ENCODE data around the gene ANKRD17.

The ANKRD17 gene

GRCh38 chr4:73064536-73064935 lies 194.1 kb downstream of the ANKRD17 start:
- no peaks in the 10 kb centered on the region for H3K36me3 ChIP-seq (ENCODE audit: control insufficient read depth, insufficient read depth, low read length)
- no peak overlapping the region for H3K56ac ChIP-seq (ENCODE audit: low read length)

GRCh38 chr4:73055241-73055897 lies 203.2 kb downstream of the ANKRD17 start:
- Histone ChIP-seq H3K27ac (ENCODE audit: low read depth, low read length) (no peak overlapping the region), H3K9ac (ENCODE audit: low read length) (no peak overlapping the region), H3K18ac (ENCODE audit: low read length) (no peak overlapping the region), H4K8ac (ENCODE audit: low read depth, low read length) (no peak overlapping the region), H3K4me1 (ENCODE audit: control insufficient read depth, low read depth, low read length) (no peaks in the 10 kb centered on the region), H2BK15ac (replicated peaks; ENCODE audit: low read depth) (no peak overlapping the region), H2AK5ac (ENCODE audit: low read length) (no peak overlapping the region), H2BK120ac (ENCODE audit: low read depth, low read length) (no peak overlapping the region), H4K5ac (ENCODE audit: low read length) (no peak overlapping the region), H3K79me2 (ENCODE audit: control insufficient read depth, insufficient read depth, low read length) (no peaks in the 10 kb centered on the region), H2BK5ac (ENCODE audit: low read length) (no peak overlapping the region), H3K79me1 (ENCODE audit: low read length) (no peaks in the 10 kb centered on the region), H3K56ac (ENCODE audit: low read length) (no peak overlapping the region), H3K4me3 (ENCODE audit: low read length) (no peak overlapping the region), H3K4ac (ENCODE audit: low read depth, low read length) (no peak overlapping the region), H3K23ac (ENCODE audit: low read length) (no peak overlapping the region), H3K36me3 (ENCODE audit: control insufficient read depth, insufficient read depth, low read length) (no peaks in the 10 kb centered on the region), H3K4me2 (ENCODE audit: low read length) (no peak overlapping the region), H3K27me3 (ENCODE audit: insufficient read depth, low read length, poor library complexity) (no peaks in the 10 kb centered on the region)
- DNase-seq = no peak
- no CpG with 5 or more reads among the region's 2 CpGs for WGBS (ENCODE audit: extremely low coverage, insufficient coverage, low lambda C conversion rate)

More at GRCh38 chr4:73064536-73064935, 194.1 kb downstream of the ANKRD17 start:
- H3K27me3 ChIP-seq (ENCODE audit: insufficient read depth, low read length, poor library complexity) = no peaks in the 10 kb centered on the region
- no peak for DNase-seq
- H2BK120ac ChIP-seq (ENCODE audit: low read depth, low read length) = no peak overlapping the region
- H3K23ac ChIP-seq (ENCODE audit: low read length) = no peak overlapping the region
- H3K9ac ChIP-seq (ENCODE audit: low read length) = no peak overlapping the region
- no peaks in the 10 kb centered on the region for H3K4me1 ChIP-seq (ENCODE audit: control insufficient read depth, low read depth, low read length)
- no peak overlapping the region for H3K4me2 ChIP-seq (ENCODE audit: low read length)
- no CpG with 5 or more reads among the region's 4 CpGs for WGBS (ENCODE audit: extremely low coverage, insufficient coverage, low lambda C conversion rate)
- no peak overlapping the region for H3K18ac ChIP-seq (ENCODE audit: low read length)
- H4K8ac ChIP-seq (ENCODE audit: low read depth, low read length) = no peak overlapping the region
- H3K4me3 ChIP-seq (ENCODE audit: low read length) = no peak overlapping the region
- no peak overlapping the region for H2AK5ac ChIP-seq (ENCODE audit: low read length)
- no peaks in the 10 kb centered on the region for H3K79me2 ChIP-seq (ENCODE audit: control insufficient read depth, insufficient read depth, low read length)
- H3K4ac ChIP-seq (ENCODE audit: low read depth, low read length) = no peak overlapping the region
- no peak overlapping the region for H2BK5ac ChIP-seq (ENCODE audit: low read length)
- no peaks in the 10 kb centered on the region for H3K79me1 ChIP-seq (ENCODE audit: low read length)
- no peak overlapping the region for H2BK15ac ChIP-seq (replicated peaks; ENCODE audit: low read depth)
- no peak overlapping the region for H3K27ac ChIP-seq (ENCODE audit: low read depth, low read length)
- no peak overlapping the region for H4K5ac ChIP-seq (ENCODE audit: low read length)

GRCh38 chr4:73053974-73054480 lies 204.6 kb downstream of the ANKRD17 start:
- no peak for DNase-seq
- H3K27ac ChIP-seq (ENCODE audit: low read depth, low read length) = no peak overlapping the region
- no peak overlapping the region for H2BK5ac ChIP-seq (ENCODE audit: low read length)
- no peak overlapping the region for H3K23ac ChIP-seq (ENCODE audit: low read length)
- H2BK120ac ChIP-seq (ENCODE audit: low read depth, low read length) = no peak overlapping the region
- no peaks in the 10 kb centered on the region for H3K27me3 ChIP-seq (ENCODE audit: insufficient read depth, low read length, poor library complexity)
- WGBS (ENCODE audit: extremely low coverage, insufficient coverage, low lambda C conversion rate) = no CpG with 5 or more reads among the region's 2 CpGs
- no peak overlapping the region for H3K4ac ChIP-seq (ENCODE audit: low read depth, low read length)
- H3K4me1 ChIP-seq (ENCODE audit: control insufficient read depth, low read depth, low read length) = no peaks in the 10 kb centered on the region
- no peak overlapping the region for H3K18ac ChIP-seq (ENCODE audit: low read length)
- H3K4me2 ChIP-seq (ENCODE audit: low read length) = no peak overlapping the region
- no peak overlapping the region for H3K9ac ChIP-seq (ENCODE audit: low read length)
- no peak overlapping the region for H2BK15ac ChIP-seq (replicated peaks; ENCODE audit: low read depth)
- no peaks in the 10 kb centered on the region for H3K79me2 ChIP-seq (ENCODE audit: control insufficient read depth, insufficient read depth, low read length)
- no peaks in the 10 kb centered on the region for H3K36me3 ChIP-seq (ENCODE audit: control insufficient read depth, insufficient read depth, low read length)
- no peak overlapping the region for H2AK5ac ChIP-seq (ENCODE audit: low read length)
- no peaks in the 10 kb centered on the region for H3K79me1 ChIP-seq (ENCODE audit: low read length)
- H4K8ac ChIP-seq (ENCODE audit: low read depth, low read length) = no peak overlapping the region
- H4K5ac ChIP-seq (ENCODE audit: low read length) = no peak overlapping the region
- H3K4me3 ChIP-seq (ENCODE audit: low read length) = no peak overlapping the region
- peak overlapping the region; percentile 17 for H3K56ac ChIP-seq (ENCODE audit: low read length)

GRCh38 chr4:73053076-73053475 lies 205.5 kb downstream of the ANKRD17 start:
- no peak overlapping the region for H3K4me2 ChIP-seq (ENCODE audit: low read length)
- no peaks in the 10 kb centered on the region for H3K79me1 ChIP-seq (ENCODE audit: low read length)
- H3K27me3 ChIP-seq (ENCODE audit: insufficient read depth, low read length, poor library complexity) = no peaks in the 10 kb centered on the region
- H2BK120ac ChIP-seq (ENCODE audit: low read depth, low read length) = no peak overlapping the region
- no peak overlapping the region for H2BK15ac ChIP-seq (replicated peaks; ENCODE audit: low read depth)
- no peak overlapping the region for H2AK5ac ChIP-seq (ENCODE audit: low read length)
- no peak for DNase-seq
- H3K23ac ChIP-seq (ENCODE audit: low read length) = no peak overlapping the region
- no peaks in the 10 kb centered on the region for H3K79me2 ChIP-seq (ENCODE audit: control insufficient read depth, insufficient read depth, low read length)
- H3K27ac ChIP-seq (ENCODE audit: low read depth, low read length) = no peak overlapping the region
- H4K5ac ChIP-seq (ENCODE audit: low read length) = no peak overlapping the region
- no CpG with 5 or more reads among the region's 5 CpGs for WGBS (ENCODE audit: extremely low coverage, insufficient coverage, low lambda C conversion rate)
- no peak overlapping the region for H3K4ac ChIP-seq (ENCODE audit: low read depth, low read length)
- no peak overlapping the region for H3K56ac ChIP-seq (ENCODE audit: low read length)
- no peaks in the 10 kb centered on the region for H3K4me1 ChIP-seq (ENCODE audit: control insufficient read depth, low read depth, low read length)
- H3K18ac ChIP-seq (ENCODE audit: low read length) = no peak overlapping the region
- H3K36me3 ChIP-seq (ENCODE audit: control insufficient read depth, insufficient read depth, low read length) = no peaks in the 10 kb centered on the region
- H2BK5ac ChIP-seq (ENCODE audit: low read length) = no peak overlapping the region
- no peak overlapping the region for H3K4me3 ChIP-seq (ENCODE audit: low read length)
- no peak overlapping the region for H3K9ac ChIP-seq (ENCODE audit: low read length)
- no peak overlapping the region for H4K8ac ChIP-seq (ENCODE audit: low read depth, low read length)

GRCh38 chr4:73051625-73052024 lies 207.0 kb downstream of the ANKRD17 start:
- no peak overlapping the region for H2BK15ac ChIP-seq (replicated peaks; ENCODE audit: low read depth)
- no peak overlapping the region for H3K56ac ChIP-seq (ENCODE audit: low read length)
- H3K4me1 ChIP-seq (ENCODE audit: control insufficient read depth, low read depth, low read length) = no peaks in the 10 kb centered on the region
- H2BK120ac ChIP-seq (ENCODE audit: low read depth, low read length) = no peak overlapping the region
- no peak overlapping the region for H4K8ac ChIP-seq (ENCODE audit: low read depth, low read length)
- no peak overlapping the region for H4K5ac ChIP-seq (ENCODE audit: low read length)
- no peak overlapping the region for H3K4me3 ChIP-seq (ENCODE audit: low read length)
- H3K4me2 ChIP-seq (ENCODE audit: low read length) = no peak overlapping the region
- no peak for DNase-seq
- H3K27me3 ChIP-seq (ENCODE audit: insufficient read depth, low read length, poor library complexity) = no peaks in the 10 kb centered on the region
- H2BK5ac ChIP-seq (ENCODE audit: low read length) = no peak overlapping the region
- H3K27ac ChIP-seq (ENCODE audit: low read depth, low read length) = no peak overlapping the region
- H3K23ac ChIP-seq (ENCODE audit: low read length) = no peak overlapping the region
- no peak overlapping the region for H3K18ac ChIP-seq (ENCODE audit: low read length)
- no peaks in the 10 kb centered on the region for H3K79me2 ChIP-seq (ENCODE audit: control insufficient read depth, insufficient read depth, low read length)
- H3K79me1 ChIP-seq (ENCODE audit: low read length) = no peaks in the 10 kb centered on the region
- H2AK5ac ChIP-seq (ENCODE audit: low read length) = no peak overlapping the region
- no peaks in the 10 kb centered on the region for H3K36me3 ChIP-seq (ENCODE audit: control insufficient read depth, insufficient read depth, low read length)
- no CpG with 5 or more reads among the region's 1 CpG for WGBS (ENCODE audit: extremely low coverage, insufficient coverage, low lambda C conversion rate)
- no peak overlapping the region for H3K9ac ChIP-seq (ENCODE audit: low read length)
- no peak overlapping the region for H3K4ac ChIP-seq (ENCODE audit: low read depth, low read length)

GRCh38 chr4:73045879-73046278 lies 212.7 kb downstream of the ANKRD17 start:
- H3K4me2 ChIP-seq (ENCODE audit: low read length) = no peak overlapping the region
- H4K8ac ChIP-seq (ENCODE audit: low read depth, low read length) = no peak overlapping the region
- no peak overlapping the region for H3K27ac ChIP-seq (ENCODE audit: low read depth, low read length)
- H3K4me3 ChIP-seq (ENCODE audit: low read length) = no peak overlapping the region
- H2BK120ac ChIP-seq (ENCODE audit: low read depth, low read length) = no peak overlapping the region
- H3K9ac ChIP-seq (ENCODE audit: low read length) = no peak overlapping the region
- no peak overlapping the region for H3K23ac ChIP-seq (ENCODE audit: low read length)
- no peaks in the 10 kb centered on the region for H3K27me3 ChIP-seq (ENCODE audit: insufficient read depth, low read length, poor library complexity)
- H4K5ac ChIP-seq (ENCODE audit: low read length) = no peak overlapping the region
- DNase-seq = no peak
- no peak overlapping the region for H3K18ac ChIP-seq (ENCODE audit: low read length)
- no peaks in the 10 kb centered on the region for H3K79me1 ChIP-seq (ENCODE audit: low read length)
- no CpG with 5 or more reads among the region's 7 CpGs for WGBS (ENCODE audit: extremely low coverage, insufficient coverage, low lambda C conversion rate)
- no peaks in the 10 kb centered on the region for H3K4me1 ChIP-seq (ENCODE audit: control insufficient read depth, low read depth, low read length)
- H2AK5ac ChIP-seq (ENCODE audit: low read length) = no peak overlapping the region
- no peaks in the 10 kb centered on the region for H3K79me2 ChIP-seq (ENCODE audit: control insufficient read depth, insufficient read depth, low read length)
- H3K4ac ChIP-seq (ENCODE audit: low read depth, low read length) = no peak overlapping the region
- H3K36me3 ChIP-seq (ENCODE audit: control insufficient read depth, insufficient read depth, low read length) = no peaks in the 10 kb centered on the region
- H2BK5ac ChIP-seq (ENCODE audit: low read length) = no peak overlapping the region
- H3K56ac ChIP-seq (ENCODE audit: low read length) = no peak overlapping the region
- H2BK15ac ChIP-seq (replicated peaks; ENCODE audit: low read depth) = no peak overlapping the region

All from mesendoderm (in vitro differentiated cells).